ENCODE data around the gene DERL3. TPM values are rescaled to one million over a fixed set of nuclear protein-coding genes. Genes with fewer than 3 reads are reported as not detected.

The DERL3 gene
- total RNA-seq, 1 experiment from 2014 or later: 9.8 TPM

- no peak overlapping the region for H3K23ac ChIP-seq (ENCODE audit: insufficient read length, low read depth, low read length)
- H4K20me1 ChIP-seq (ENCODE audit: control insufficient read depth, insufficient read depth, insufficient read length): no peaks in the 10 kb centered on the region
- H3K56ac ChIP-seq (ENCODE audit: insufficient read length, low read depth, low read length): no peak overlapping the region
- H2BK120ac ChIP-seq (ENCODE audit: low read depth, low read length, poor library complexity, severe bottlenecking): no peak overlapping the region
- H3K79me1 ChIP-seq (ENCODE audit: insufficient read depth, low read depth, low read length, poor library complexity, severe bottlenecking): no peaks in the 10 kb centered on the region
- H4K5ac ChIP-seq (ENCODE audit: insufficient read length, low read depth, low read length): no peak overlapping the region
- H3K27me3 Mint-ChIP-seq (ENCODE audit: low read depth): peaks cover 33% of the 10 kb centered on the region
- no peaks in the 10 kb centered on the region for H3K79me2 ChIP-seq (ENCODE audit: insufficient read depth, low read length)
- H3K36me3 Mint-ChIP-seq (ENCODE audit: insufficient read depth in 1 of 3, low read depth in 3 of 3): no peaks in the 10 kb centered on the region
- H3K4ac ChIP-seq (ENCODE audit: low read depth, low read length): no peak overlapping the region
- H3K9ac ChIP-seq (ENCODE audit: extremely low read depth, insufficient read length, low read length): no peak overlapping the region
- no peak overlapping the region for H2BK15ac ChIP-seq (ENCODE audit: low read depth, low read length)
- no peak overlapping the region for H2AFZ ChIP-seq (ENCODE audit: low read length)
- H3K4me2 ChIP-seq (ENCODE audit: insufficient read depth, insufficient read length, low read length): no peak overlapping the region
- H3K4me1 ChIP-seq (ENCODE audit: insufficient read depth, low read length): no peaks in the 10 kb centered on the region; the same call in 1 of the 2 replicates
- DNase-seq: no peak
- no peak overlapping the region for H3T11ph ChIP-seq (ENCODE audit: low read length)
- peaks cover 0 to 3% of the 10 kb centered on the region in 2 experiments; a peak in 2 of 5 replicates for H3K9me3 Mint-ChIP-seq
- H2BK20ac ChIP-seq (ENCODE audit: low read depth, low read length, poor library complexity, severe bottlenecking): no peak overlapping the region
- peaks cover 35 to 49% of the 10 kb centered on the region in 2 experiments for H3K4me1 Mint-ChIP-seq
- H3K27me3 ChIP-seq (ENCODE audit: insufficient read depth, low read length): no peaks in the 10 kb centered on the region; the same call in 1 of the 2 replicates
- H4K8ac ChIP-seq (replicated peaks; ENCODE audit: insufficient read length, low read depth, low read length): no peak overlapping the region
- H3K27ac Mint-ChIP-seq: no peak overlapping the region
- no peak overlapping the region for H2BK12ac ChIP-seq (ENCODE audit: insufficient read length, low read depth, low read length)
- H3K9me3 ChIP-seq (ENCODE audit: control insufficient read depth, low read depth, low read length): no peaks in the 10 kb centered on the region
- no peak overlapping the region for H2BK5ac ChIP-seq (ENCODE audit: insufficient read length, low read length)
- no peak for TF ChIP-seq CTCF (conservative IDR thresholded peaks at IDR 0.05)
- H4K91ac ChIP-seq (ENCODE audit: insufficient read length, low read depth, low read length): no peak overlapping the region
- H3K14ac ChIP-seq (ENCODE audit: insufficient read depth, low read length): no peak overlapping the region
- no CpG with 5 or more reads among the region's 4 CpGs for WGBS (ENCODE audit: extremely low coverage, insufficient read length, low lambda C conversion rate)
- H3K23me2 ChIP-seq (ENCODE audit: insufficient read length, low read depth, low read length, poor library complexity, severe bottlenecking): peaks cover 6% of the 10 kb centered on the region
- H2AK5ac ChIP-seq (ENCODE audit: insufficient read length, low read length): no peak overlapping the region
- H3K27ac ChIP-seq (ENCODE audit: insufficient read length, low read depth, low read length): no peak overlapping the region
- H3K18ac ChIP-seq (ENCODE audit: insufficient read length, low read depth, low read length): no peak overlapping the region
- H3K4me3 Mint-ChIP-seq: no peak overlapping the region
Measured at GRCh38 chr22:23842599-23842998, 3.8 kb upstream of the DERL3 start.
